SK-N-SH treated with all-trans-retinoic acid at 6 μM for 48 hours (cell line): ENCODE data around the gene PPP2R3B.

Experiments used
- ATAC-seq: fragments of 200-7000 bp; cut with Tn5 transposase; 3 replicates; pipeline ENCODE4 v1.9.1; 2020; ENCODE audit warnings: mild to moderate bottlenecking, moderate library complexity
- BACH2 ChIP-seq: fragments of 250-450 bp; sonication (Bioruptor Pico); IDR thresholded peaks from 2 replicates; pipeline ENCODE4 v1.9.0; 2021; ENCODE audit warnings: mild to moderate bottlenecking, borderline replicate concordance
- ESRRG ChIP-seq: fragments of 250-450 bp; sonication (Bioruptor Pico); IDR thresholded peaks from 2 replicates; pipeline ENCODE4 v1.6.1; 2021; ENCODE audit warnings: mild to moderate bottlenecking
- GLIS3 ChIP-seq: fragments of 250-450 bp; sonication (Bioruptor Pico); IDR thresholded peaks from 2 replicates; pipeline ENCODE4 v1.5.0; 2020; ENCODE audit warnings: mild to moderate bottlenecking, moderate library complexity
- PATZ1 ChIP-seq: fragments of 250-450 bp; sonication (Bioruptor Pico); IDR thresholded peaks from 2 replicates; pipeline ENCODE4 v1.8.0; 2020; ENCODE audit warnings: mild to moderate bottlenecking, moderate library complexity, borderline replicate concordance
- PPARA ChIP-seq: fragments of 250-450 bp; sonication (Bioruptor Pico); IDR thresholded peaks from 2 replicates; pipeline ENCODE4 v1.5.0; 2020; ENCODE audit warnings: mild to moderate bottlenecking, borderline replicate concordance
- RARB ChIP-seq: fragments of 250-450 bp; sonication (Bioruptor Pico); IDR thresholded peaks from 2 replicates; pipeline ENCODE4 v1.8.0; 2021; ENCODE audit warnings: mild to moderate bottlenecking, moderate library complexity
- SNAI2 ChIP-seq: fragments of 250-450 bp; sonication (Bioruptor Pico); IDR thresholded peaks from 2 replicates; pipeline ENCODE4 v1.5.0; 2020; ENCODE audit warnings: mild to moderate bottlenecking, moderate library complexity
- ZC3H10 ChIP-seq: fragments of 250-450 bp; sonication (Bioruptor Pico); IDR thresholded peaks from 2 replicates; pipeline ENCODE4 v1.5.1; 2021; ENCODE audit warnings: mild to moderate bottlenecking, moderate library complexity
- ZFP3 ChIP-seq: fragments of 250-450 bp; sonication (Bioruptor Pico); IDR thresholded peaks from 2 replicates; pipeline ENCODE4 v1.5.0; 2020; ENCODE audit warnings: mild to moderate bottlenecking, moderate library complexity
- ZFP30 ChIP-seq: fragments of 450-650 bp; formaldehyde crosslinking; IDR thresholded peaks from 2 replicates; pipeline ENCODE4 v1.5.0; 2022; ENCODE audit warnings: mild to moderate bottlenecking, moderate library complexity
- ZNF70 ChIP-seq: fragments of 450-650 bp; formaldehyde crosslinking; IDR thresholded peaks from 2 replicates; pipeline ENCODE4 v1.5.0; 2020; ENCODE audit warnings: mild to moderate bottlenecking, moderate library complexity
- ZNF8 ChIP-seq: fragments of 450-650 bp; formaldehyde crosslinking; IDR thresholded peaks from 2 replicates; pipeline ENCODE4 v1.5.0; 2020; ENCODE audit warnings: mild to moderate bottlenecking, moderate library complexity
- TF ChIP-seq, protein P1 (sequence below): fragments of 250-450 bp; sonication (Bioruptor Pico); IDR thresholded peaks from 2 replicates; pipeline ENCODE4 v1.5.0; 2020; ENCODE audit warnings: mild to moderate bottlenecking, moderate library complexity
- TF ChIP-seq, protein P2 (sequence below): fragments of 250-450 bp; sonication (Bioruptor Pico); IDR thresholded peaks from 2 replicates; pipeline ENCODE4 v1.8.0; 2021; ENCODE audit warnings: low read depth, mild to moderate bottlenecking, moderate library complexity, borderline replicate concordance
- TF ChIP-seq, protein P3 (sequence below): fragments of 250-450 bp; sonication (Bioruptor Pico); IDR thresholded peaks from 2 replicates; pipeline ENCODE4 v1.5.1; 2020; ENCODE audit warnings: low read depth, mild to moderate bottlenecking, moderate library complexity

The PPP2R3B gene

GRCh38 chrX:373641-374471 is 12.9 kb downstream of the PPP2R3B start (continued):
- TF ChIP-seq, protein P1, sequence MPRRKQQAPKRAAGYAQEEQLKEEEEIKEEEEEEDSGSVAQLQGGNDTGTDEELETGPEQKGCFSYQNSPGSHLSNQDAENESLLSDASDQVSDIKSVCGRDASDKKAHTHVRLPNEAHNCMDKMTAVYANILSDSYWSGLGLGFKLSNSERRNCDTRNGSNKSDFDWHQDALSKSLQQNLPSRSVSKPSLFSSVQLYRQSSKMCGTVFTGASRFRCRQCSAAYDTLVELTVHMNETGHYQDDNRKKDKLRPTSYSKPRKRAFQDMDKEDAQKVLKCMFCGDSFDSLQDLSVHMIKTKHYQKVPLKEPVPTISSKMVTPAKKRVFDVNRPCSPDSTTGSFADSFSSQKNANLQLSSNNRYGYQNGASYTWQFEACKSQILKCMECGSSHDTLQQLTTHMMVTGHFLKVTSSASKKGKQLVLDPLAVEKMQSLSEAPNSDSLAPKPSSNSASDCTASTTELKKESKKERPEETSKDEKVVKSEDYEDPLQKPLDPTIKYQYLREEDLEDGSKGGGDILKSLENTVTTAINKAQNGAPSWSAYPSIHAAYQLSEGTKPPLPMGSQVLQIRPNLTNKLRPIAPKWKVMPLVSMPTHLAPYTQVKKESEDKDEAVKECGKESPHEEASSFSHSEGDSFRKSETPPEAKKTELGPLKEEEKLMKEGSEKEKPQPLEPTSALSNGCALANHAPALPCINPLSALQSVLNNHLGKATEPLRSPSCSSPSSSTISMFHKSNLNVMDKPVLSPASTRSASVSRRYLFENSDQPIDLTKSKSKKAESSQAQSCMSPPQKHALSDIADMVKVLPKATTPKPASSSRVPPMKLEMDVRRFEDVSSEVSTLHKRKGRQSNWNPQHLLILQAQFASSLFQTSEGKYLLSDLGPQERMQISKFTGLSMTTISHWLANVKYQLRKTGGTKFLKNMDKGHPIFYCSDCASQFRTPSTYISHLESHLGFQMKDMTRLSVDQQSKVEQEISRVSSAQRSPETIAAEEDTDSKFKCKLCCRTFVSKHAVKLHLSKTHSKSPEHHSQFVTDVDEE (CRISPR knock-in tag): no peak
- TF ChIP-seq BACH2 (CRISPR knock-in tag) (no peak), PPARA (CRISPR knock-in tag) (no peak), ZFP30 (CRISPR knock-in tag) (no peak), GLIS3 (CRISPR knock-in tag) (no peak), ZC3H10 (CRISPR knock-in tag) (no peak)

GRCh38 chrX:372856-373640 is 13.7 kb downstream of the PPP2R3B start:
- no peak for ATAC-seq
- no peak for TF ChIP-seq PATZ1 (CRISPR knock-in tag)
- TF ChIP-seq RARB (CRISPR knock-in tag): no peak
- TF ChIP-seq ZFP3: no peak
- TF ChIP-seq, protein P2, sequence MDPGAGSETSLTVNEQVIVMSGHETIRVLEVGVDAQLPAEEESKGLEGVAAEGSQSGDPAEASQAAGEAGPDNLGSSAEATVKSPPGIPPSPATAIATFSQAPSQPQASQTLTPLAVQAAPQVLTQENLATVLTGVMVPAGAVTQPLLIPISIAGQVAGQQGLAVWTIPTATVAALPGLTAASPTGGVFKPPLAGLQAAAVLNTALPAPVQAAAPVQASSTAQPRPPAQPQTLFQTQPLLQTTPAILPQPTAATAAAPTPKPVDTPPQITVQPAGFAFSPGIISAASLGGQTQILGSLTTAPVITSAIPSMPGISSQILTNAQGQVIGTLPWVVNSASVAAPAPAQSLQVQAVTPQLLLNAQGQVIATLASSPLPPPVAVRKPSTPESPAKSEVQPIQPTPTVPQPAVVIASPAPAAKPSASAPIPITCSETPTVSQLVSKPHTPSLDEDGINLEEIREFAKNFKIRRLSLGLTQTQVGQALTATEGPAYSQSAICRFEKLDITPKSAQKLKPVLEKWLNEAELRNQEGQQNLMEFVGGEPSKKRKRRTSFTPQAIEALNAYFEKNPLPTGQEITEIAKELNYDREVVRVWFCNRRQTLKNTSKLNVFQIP (CRISPR knock-in tag): no peak
- TF ChIP-seq BACH2 (CRISPR knock-in tag): no peak
- TF ChIP-seq ZNF8 (CRISPR knock-in tag): no peak
- TF ChIP-seq SNAI2: no peak
- TF ChIP-seq, all 23 proteins: peak for 0

GRCh38 chrX:371907-372306 is 14.8 kb downstream of the PPP2R3B start:
- no peak for ATAC-seq
- TF ChIP-seq, protein P1 (CRISPR knock-in tag): no peak
- no peak for TF ChIP-seq ZFP3
- TF ChIP-seq, all 23 proteins: peak for 0

DNA sequence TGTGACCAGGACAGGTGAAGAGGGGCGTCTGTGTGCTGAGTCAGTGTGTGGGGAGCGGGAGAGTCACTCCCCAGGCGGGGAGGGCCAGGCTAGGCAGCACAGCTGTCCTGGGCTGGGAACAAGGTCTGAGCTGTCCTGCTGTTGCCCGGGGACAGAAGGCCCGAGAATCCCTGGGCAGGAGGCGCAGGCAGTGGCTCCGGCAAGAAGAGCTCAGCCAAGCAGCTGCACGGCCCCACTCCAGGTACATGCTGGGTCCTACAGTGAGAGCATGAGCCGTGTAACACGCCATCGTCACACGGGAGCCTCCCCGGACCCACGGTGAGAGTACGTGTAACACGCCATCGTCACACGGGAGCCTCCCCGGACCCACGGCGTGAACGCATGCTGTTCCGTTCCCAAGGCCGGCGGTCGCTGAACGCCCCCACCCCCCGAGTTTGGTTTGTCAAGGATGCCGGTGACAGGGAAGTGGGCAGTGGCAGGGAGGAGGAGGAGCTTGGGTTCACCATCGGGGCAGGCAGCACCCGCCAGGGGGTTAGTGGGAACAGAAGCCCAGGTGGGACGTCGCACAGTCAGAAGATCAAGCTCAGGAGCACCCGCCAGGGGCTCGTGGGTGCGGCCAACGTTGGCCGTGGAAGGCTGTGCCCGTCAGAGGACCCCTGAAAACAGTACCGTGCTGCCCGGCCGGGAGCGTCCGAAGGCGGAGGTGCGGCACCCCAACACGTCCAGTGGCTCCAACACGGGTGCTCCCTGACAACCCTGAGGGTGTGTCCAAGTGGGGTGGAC is 15.6 kb downstream of the PPP2R3B start:
- TF ChIP-seq SNAI2 (no peak), ZNF70 (CRISPR knock-in tag) (no peak), ZC3H10 (CRISPR knock-in tag) (no peak), ESRRG (CRISPR knock-in tag) (no peak), ZFP30 (CRISPR knock-in tag) (no peak), RARB (CRISPR knock-in tag) (no peak), GLIS3 (CRISPR knock-in tag) (no peak)
- TF ChIP-seq, protein P2 (CRISPR knock-in tag): no peak
- TF ChIP-seq, protein P3, sequence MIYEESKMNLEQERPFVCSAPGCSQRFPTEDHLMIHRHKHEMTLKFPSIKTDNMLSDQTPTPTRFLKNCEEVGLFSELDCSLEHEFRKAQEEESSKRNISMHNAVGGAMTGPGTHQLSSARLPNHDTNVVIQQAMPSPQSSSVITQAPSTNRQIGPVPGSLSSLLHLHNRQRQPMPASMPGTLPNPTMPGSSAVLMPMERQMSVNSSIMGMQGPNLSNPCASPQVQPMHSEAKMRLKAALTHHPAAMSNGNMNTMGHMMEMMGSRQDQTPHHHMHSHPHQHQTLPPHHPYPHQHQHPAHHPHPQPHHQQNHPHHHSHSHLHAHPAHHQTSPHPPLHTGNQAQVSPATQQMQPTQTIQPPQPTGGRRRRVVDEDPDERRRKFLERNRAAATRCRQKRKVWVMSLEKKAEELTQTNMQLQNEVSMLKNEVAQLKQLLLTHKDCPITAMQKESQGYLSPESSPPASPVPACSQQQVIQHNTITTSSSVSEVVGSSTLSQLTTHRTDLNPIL (CRISPR knock-in tag): no peak
- no peak for ATAC-seq
